Testis (tissue), 3 donors: ENCODE measurements around the gene TCF3. TPM values are rescaled to one million over a fixed set of nuclear protein-coding genes. Genes with fewer than 3 reads are reported as not detected.

Experiments
- DNase-seq: peaks from one replicate; pipeline ENCODE4 v3.0.0-alpha.2; 2019
- H3K27ac ChIP-seq, 2 donors: fragments of 200-600 bp; sonication (generic); one replicate each; pipeline ENCODE4 v1.5.1; 2019
- H3K27me3 ChIP-seq: fragments of 200-600 bp; sonication (generic); one replicate; pipeline ENCODE4 v1.5.1; 2019
- H3K36me3 ChIP-seq: fragments of 200-600 bp; sonication (generic); one replicate; pipeline ENCODE4 v1.5.1; 2017; ENCODE audit warnings: low read depth; ENCODE audit errors: missing control alignments
- H3K4me1 ChIP-seq: fragments of 200-600 bp; sonication (generic); one replicate; pipeline ENCODE4 v1.5.1; 2019
- H3K4me3 ChIP-seq, 2 donors: fragments of 200-600 bp; sonication (generic); one replicate each; pipeline ENCODE4 v1.5.1; 2017 to 2019
- H3K9me3 ChIP-seq: fragments of 200-600 bp; sonication (generic); one replicate; pipeline ENCODE4 v1.5.1; 2017
- POLR2A ChIP-seq: fragments of 450-650 bp; IDR thresholded peaks from one replicate; pipeline ENCODE4 v1.6.1; 2017; ENCODE audit warnings: antibody characterized with exemption, mild to moderate bottlenecking, moderate library complexity
- WGBS, 2 donors: methylation state at CpG; one replicate each; pipeline ENCODE4 v1.1.5; 2018; 5-methylcytosine and 5-hydroxymethylcytosine counted together
- intact Hi-C: fragments of 100-400 bp; cut with DNase I; formaldehyde crosslinking; loops from one replicate; pipeline ENCODE4 v1.15.1; 2023; ENCODE audit warnings: low total_unique reads
- polyA plus RNA-seq: library from polyadenylated mRNA; stranded (reverse); fragments of 350-450 nt; fragmentation: Illumina TruSeq; extraction: RNeasy Lipid Tissue Mini Kit (QIAGEN cat#74804); gene quantifications from one replicate; pipeline ENCODE4 v1.2.3, GENCODE V29; 2014; ENCODE audit warnings: low read depth, low replicate concordance; ENCODE audit not compliant: insufficient read depth
- total RNA-seq, 2 donors: library from RNA; depleted of rRNA; stranded (reverse); fragments of >200 nt; gene quantifications; one replicate each; pipeline ENCODE4 v1.2.3, GENCODE V29; 2016
- TF ChIP-seq, protein P1 (sequence below), 3 experiments: fragments of 450-650 bp in 2 of 3; fragments of 200-600 bp in 1 of 3; sonication (generic) in 1 of 3; IDR thresholded peaks; one replicate each; pipeline ENCODE4 v1.5.1; 2016 to 2019; ENCODE audit warnings: antibody characterized with exemption in 3 of 3, mild to moderate bottlenecking in 2 of 3, moderate library complexity in 1 of 3

TCF3 gene
- total and polyA plus RNA-seq, 3 donors from 2014 or later: 157 to 423 (median 330) TPM

GRCh38 chr19:1647501-1648458, 4.6 kb downstream of the TCF3 start:
- H3K4me1 ChIP-seq: peaks cover 20% of the 10 kb centered on the region
- H3K4me3 ChIP-seq: no peak overlapping the region
- H3K36me3 ChIP-seq: no peaks in the 10 kb centered on the region
- intact Hi-C loops: no loop called here
- DNase-seq: no peak
- H3K9me3 ChIP-seq: no peaks in the 10 kb centered on the region
- no peak overlapping the region for H3K27ac ChIP-seq
- H3K27me3 ChIP-seq: no peaks in the 10 kb centered on the region
- TF ChIP-seq POLR2A: no peak
- TF ChIP-seq, protein P1, sequence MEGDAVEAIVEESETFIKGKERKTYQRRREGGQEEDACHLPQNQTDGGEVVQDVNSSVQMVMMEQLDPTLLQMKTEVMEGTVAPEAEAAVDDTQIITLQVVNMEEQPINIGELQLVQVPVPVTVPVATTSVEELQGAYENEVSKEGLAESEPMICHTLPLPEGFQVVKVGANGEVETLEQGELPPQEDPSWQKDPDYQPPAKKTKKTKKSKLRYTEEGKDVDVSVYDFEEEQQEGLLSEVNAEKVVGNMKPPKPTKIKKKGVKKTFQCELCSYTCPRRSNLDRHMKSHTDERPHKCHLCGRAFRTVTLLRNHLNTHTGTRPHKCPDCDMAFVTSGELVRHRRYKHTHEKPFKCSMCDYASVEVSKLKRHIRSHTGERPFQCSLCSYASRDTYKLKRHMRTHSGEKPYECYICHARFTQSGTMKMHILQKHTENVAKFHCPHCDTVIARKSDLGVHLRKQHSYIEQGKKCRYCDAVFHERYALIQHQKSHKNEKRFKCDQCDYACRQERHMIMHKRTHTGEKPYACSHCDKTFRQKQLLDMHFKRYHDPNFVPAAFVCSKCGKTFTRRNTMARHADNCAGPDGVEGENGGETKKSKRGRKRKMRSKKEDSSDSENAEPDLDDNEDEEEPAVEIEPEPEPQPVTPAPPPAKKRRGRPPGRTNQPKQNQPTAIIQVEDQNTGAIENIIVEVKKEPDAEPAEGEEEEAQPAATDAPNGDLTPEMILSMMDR (IDR thresholded peaks at IDR 0.05): no peak
- 86 to 92% methylated on average over 26 to 41 of the region's 41 CpGs for WGBS, 2 donors

GRCh38 chr19:1646659-1647453, 5.6 kb downstream of the TCF3 start:
- H3K36me3 ChIP-seq: no peaks in the 10 kb centered on the region
- H3K27ac ChIP-seq: no peak overlapping the region
- DNase-seq: peak; percentile 43
- WGBS, 2 donors: 72 to 74% methylated on average over 17 to 29 of the region's 29 CpGs
- no peak overlapping the region for H3K4me3 ChIP-seq
- TF ChIP-seq, protein P1 (IDR thresholded peaks at IDR 0.05): no peak
- no peak for TF ChIP-seq POLR2A
- H3K27me3 ChIP-seq: no peaks in the 10 kb centered on the region
- H3K9me3 ChIP-seq: no peaks in the 10 kb centered on the region
- peaks cover 20% of the 10 kb centered on the region for H3K4me1 ChIP-seq
- intact Hi-C loops: no loop called here

- Histone ChIP-seq H3K4me1 (peaks cover 17% of the 10 kb centered on the region), H3K4me3 (no peak overlapping the region), H3K9me3 (no peaks in the 10 kb centered on the region), H3K27ac (no peak overlapping the region), H3K36me3 (no peaks in the 10 kb centered on the region), H3K27me3 (no peaks in the 10 kb centered on the region)
- no peak for TF ChIP-seq POLR2A
- TF ChIP-seq, protein P1 (IDR thresholded peaks at IDR 0.05): no peak
- no peak for DNase-seq
- intact Hi-C loops: no loop called here
- 94 to 96% methylated on average over 13 to 24 of the region's 24 CpGs for WGBS, 2 donors
Observed at GRCh38 chr19:1646149-1646548, 6.3 kb downstream of the TCF3 start.

- no peak for TF ChIP-seq POLR2A
- TF ChIP-seq, protein P1 (IDR thresholded peaks at IDR 0.05): no peak
- WGBS, 2 donors: 94 to 97% methylated on average over 22 to 23 of the region's 23 CpGs
- H3K4me1 ChIP-seq: peaks cover 9% of the 10 kb centered on the region
- no peaks in the 10 kb centered on the region for H3K27me3 ChIP-seq
- H3K4me3 ChIP-seq: no peak overlapping the region
- intact Hi-C loops: no loop called here
- no peaks in the 10 kb centered on the region for H3K9me3 ChIP-seq
- no peak overlapping the region for H3K27ac ChIP-seq
- DNase-seq: no peak
- H3K36me3 ChIP-seq: no peaks in the 10 kb centered on the region
Observed at GRCh38 chr19:1645299-1645698, 7.1 kb downstream of the TCF3 start.
